IMR-90 (cell line): ENCODE measurements around the gene DPP6. TPM values are rescaled to one million over a fixed set of nuclear protein-coding genes. Genes with fewer than 3 reads are reported as not detected.

Experiments used
- ATAC-seq: fragments of 200-7000 bp; cut with Tn5 transposase; 2 replicates; pipeline ENCODE4 v1.9.1; 2020; ENCODE audit warnings: low read depth, mild to moderate bottlenecking, moderate library complexity
- BruUV-seq: library from RNA; stranded (reverse); fragments of 400-500 nt; replicated peaks from 2 replicates; lab custom pipeline; 2021; lab: Mats Ljungman, UMichigan
- CTCF ChIA-PET: fragments of 300-600 bp; formaldehyde crosslinking; extraction: SDS; loops from one replicate; lab custom pipeline; 2021; ENCODE audit warnings: antibody characterized with exemption; lab: Yijun Ruan, JAX
- POLR2A ChIA-PET: fragments of 300-600 bp; sonication (Branson Sonifier 250); formaldehyde crosslinking; loops from one replicate; lab custom pipeline; 2022; ENCODE audit warnings: antibody characterized with exemption; ENCODE audit not compliant: unreplicated experiment; lab: Charles Lee
- DNase-seq: peaks from one replicate; pipeline ENCODE4 v3.0.0; 2013
- H2AFZ ChIP-seq: replicated peaks from 2 replicates; pipeline ENCODE3; 2013; ENCODE audit warnings: low read length, mild to moderate bottlenecking; ENCODE audit not compliant: poor library complexity
- H2AK5ac ChIP-seq: 2 replicates; pipeline ENCODE4 v1.6.1; 2013; ENCODE audit warnings: low read depth, low read length, inconsistent platforms
- H2AK9ac ChIP-seq: replicated peaks from 2 replicates; pipeline ENCODE3; 2013; ENCODE audit warnings: mild to moderate bottlenecking, low read depth, low read length, moderate library complexity; ENCODE audit not compliant: poor library complexity
- H2BK120ac ChIP-seq: 2 replicates; pipeline ENCODE4 v1.6.1; 2013; ENCODE audit warnings: low read depth, low read length, inconsistent platforms
- H2BK15ac ChIP-seq: 3 replicates; pipeline ENCODE4 v1.6.1; 2013; ENCODE audit warnings: low read depth, low read length, inconsistent platforms
- H2BK20ac ChIP-seq: 2 replicates; pipeline ENCODE4 v1.6.1; 2013; ENCODE audit warnings: low read depth, mild to moderate bottlenecking, inconsistent platforms, low read length, moderate library complexity
- H2BK5ac ChIP-seq: 2 replicates; pipeline ENCODE4 v1.6.1; 2013; ENCODE audit warnings: mild to moderate bottlenecking, low read depth, low read length, inconsistent platforms; ENCODE audit not compliant: poor library complexity, severe bottlenecking
- H3K14ac ChIP-seq: replicated peaks from 2 replicates; pipeline ENCODE4 v1.6.1; 2013; ENCODE audit warnings: low read depth, low read length, inconsistent platforms
- H3K18ac ChIP-seq: 2 replicates; pipeline ENCODE4 v1.6.1; 2013; ENCODE audit warnings: low read depth, low read length, control low read depth
- H3K23ac ChIP-seq: 2 replicates; pipeline ENCODE4 v1.6.1; 2013; ENCODE audit warnings: low read depth, low read length, inconsistent platforms
- H3K27ac ChIP-seq: 2 replicates; pipeline ENCODE4 v1.5.1; 2013; ENCODE audit warnings: mild to moderate bottlenecking, control low read depth, low read length; ENCODE audit not compliant: insufficient read depth
- H3K27me3 ChIP-seq: 2 replicates; pipeline ENCODE4 v1.6.1; 2013; ENCODE audit warnings: low read length; ENCODE audit not compliant: control insufficient read depth, insufficient read depth
- H3K36me3 ChIP-seq: 2 replicates; pipeline ENCODE4 v1.6.1; 2013; ENCODE audit warnings: low read length, mixed read lengths; ENCODE audit not compliant: control insufficient read depth, insufficient read depth
- H3K4ac ChIP-seq: 2 replicates; pipeline ENCODE4 v1.6.1; 2013; ENCODE audit warnings: low read depth, low read length, inconsistent platforms
- H3K4me1 ChIP-seq: 2 replicates; pipeline ENCODE4 v1.6.1; 2013; ENCODE audit warnings: low read length, mixed read lengths; ENCODE audit not compliant: control insufficient read depth, insufficient read depth
- H3K4me2 ChIP-seq: 2 replicates; pipeline ENCODE4 v1.6.1; 2013; ENCODE audit warnings: low read depth, mild to moderate bottlenecking, control low read depth, low read length, moderate library complexity
- H3K4me3 ChIP-seq: 2 replicates; pipeline ENCODE4 v1.5.1; 2013; ENCODE audit warnings: low read depth, mild to moderate bottlenecking, control low read depth, low read length, moderate library complexity; ENCODE audit not compliant: insufficient read depth
- H3K56ac ChIP-seq: 2 replicates; pipeline ENCODE4 v1.6.1; 2013; ENCODE audit warnings: low read length, inconsistent platforms; ENCODE audit not compliant: insufficient read depth; ENCODE audit errors: extremely low read depth
- H3K79me1 ChIP-seq, 2 experiments: 2 replicates each; pipeline ENCODE4 v1.6.1; 2013; ENCODE audit warnings: low read length in 2 of 2, inconsistent platforms in 1 of 2, low read depth in 1 of 2
- H3K9ac ChIP-seq: 2 replicates; pipeline ENCODE4 v1.6.1; 2013; ENCODE audit warnings: low read depth, low read length, control low read depth
- H3K9me1 ChIP-seq: 2 replicates; pipeline ENCODE4 v1.6.1; 2013; ENCODE audit warnings: low read length, inconsistent platforms; ENCODE audit not compliant: insufficient read depth
- H3K9me3 ChIP-seq: 2 replicates; pipeline ENCODE4 v1.6.1; 2013; ENCODE audit warnings: low read length; ENCODE audit not compliant: control insufficient read depth, insufficient read depth
- H4K20me1 ChIP-seq: 2 replicates; pipeline ENCODE4 v1.6.1; 2013; ENCODE audit warnings: low read length, inconsistent platforms; ENCODE audit not compliant: insufficient read depth
- H4K5ac ChIP-seq: 2 replicates; pipeline ENCODE4 v1.6.1; 2013; ENCODE audit warnings: mild to moderate bottlenecking, low read depth, low read length, control low read depth
- H4K8ac ChIP-seq, 2 experiments: 2 replicates each; pipeline ENCODE4 v1.6.1; 2013; ENCODE audit warnings: low read depth in 2 of 2, low read length in 2 of 2, control low read depth in 1 of 2, inconsistent platforms in 1 of 2
- H4K91ac ChIP-seq: 2 replicates; pipeline ENCODE4 v1.6.1; 2013; ENCODE audit warnings: low read depth, low read length, inconsistent platforms; ENCODE audit not compliant: insufficient read depth
- BHLHE40 ChIP-seq: fragments of 150-350 bp; IDR thresholded peaks from 2 replicates; pipeline ENCODE4 v1.6.1; 2016; ENCODE audit warnings: mild to moderate bottlenecking, low read depth, low read length
- CEBPB ChIP-seq: IDR thresholded peaks from 2 replicates; pipeline ENCODE4 v1.6.1; 2012; ENCODE audit warnings: low read depth, low read length, improper control_type of control experiment
- CHD1 ChIP-seq: IDR thresholded peaks from 2 replicates; pipeline ENCODE4 v1.6.1; 2012; ENCODE audit warnings: low read depth, low read length, improper control_type of control experiment
- CTCF ChIP-seq: conservative IDR thresholded peaks from 2 replicates; pipeline ENCODE4 v1.5.1; 2012; ENCODE audit warnings: mild to moderate bottlenecking, low read depth, low read length, improper control_type of control experiment
- MAFK ChIP-seq: IDR thresholded peaks from 2 replicates; pipeline ENCODE4 v1.6.1; 2012; ENCODE audit warnings: low read depth, low read length, improper control_type of control experiment
- MAZ ChIP-seq: IDR thresholded peaks from 2 replicates; pipeline ENCODE4 v1.6.1; 2012; ENCODE audit warnings: low read depth, mild to moderate bottlenecking, low read length, improper control_type of control experiment, moderate library complexity, borderline replicate concordance
- MXI1 ChIP-seq: IDR thresholded peaks from 2 replicates; pipeline ENCODE4 v1.6.1; 2012; ENCODE audit warnings: low read depth, mild to moderate bottlenecking, low read length, moderate library complexity, borderline replicate concordance
- NFE2L2 ChIP-seq: fragments of 150-350 bp; IDR thresholded peaks from 2 replicates; pipeline ENCODE4 v1.6.1; 2016; ENCODE audit warnings: low read depth, mild to moderate bottlenecking, low read length
- POLR2A ChIP-seq: IDR thresholded peaks from 2 replicates; pipeline ENCODE4 v1.6.1; 2012; ENCODE audit warnings: mild to moderate bottlenecking, low read depth, low read length
- RAD21 ChIP-seq: IDR thresholded peaks from 2 replicates; pipeline ENCODE4 v1.6.1; 2012; ENCODE audit warnings: low read length, improper control_type of control experiment
- RFX5 ChIP-seq: IDR thresholded peaks from 2 replicates; pipeline ENCODE4 v1.8.0; 2012; ENCODE audit warnings: low read depth, mild to moderate bottlenecking, low read length, moderate library complexity
- WGBS, 2 experiments: methylation state at CpG; one replicate each; pipeline versions ENCODE4 v1.1.5 to v1.1.7; 2013; ENCODE audit warnings: missing lambda C conversion rate in 2 of 2; ENCODE audit not compliant: insufficient read length in 1 of 2; ENCODE audit errors: extremely low coverage in 2 of 2; 5-methylcytosine and 5-hydroxymethylcytosine counted together
- dilution Hi-C: fragments of 300-500 bp; cut with HindIII; formaldehyde crosslinking; loops from one replicate; pipeline ENCODE4 v1.14.3; 2018; ENCODE audit warnings: low sequenced_read_pairs; ENCODE audit not compliant: unreplicated experiment
- in situ Hi-C: fragments of 300-500 bp; cut with MboI; formaldehyde crosslinking; loops from 3 replicates; pipeline ENCODE4 v1.14.3; 2019; ENCODE audit warnings: low sequenced_read_pairs, inconsistent platforms, mixed read lengths
- intact Hi-C: fragments of 100-400 bp; cut with micrococcal nuclease; formaldehyde crosslinking; loops from 2 replicates; pipeline ENCODE4 v1.10.0; 2022
- polyA plus RNA-seq, 3 experiments: library from polyadenylated mRNA; depleted of rRNA; stranded (reverse); fragments of >200 nt; gene quantifications; 2 replicates each; pipeline ENCODE4 v1.2.3, GENCODE V29; 2012; ENCODE audit warnings: low replicate concordance in 1 of 3
- total RNA-seq: library from RNA; depleted of rRNA; stranded (reverse); fragments of >200 nt; gene quantifications from 2 replicates; pipeline ENCODE4 v1.2.3, GENCODE V29; 2012
- TF ChIP-seq, protein P1 (sequence below): fragments of 150-350 bp; IDR thresholded peaks from 2 replicates; pipeline ENCODE4 v1.6.1; 2016; ENCODE audit warnings: low read depth, mild to moderate bottlenecking, low read length, moderate library complexity, borderline replicate concordance

DPP6 gene
- total and polyA plus RNA-seq, 2 of the 4 experiments (the other 2 are of a cell fraction): not detected

- Histone ChIP-seq H4K20me1 (no peaks in the 10 kb centered on the region), H2AK5ac (no peak overlapping the region), H2AK9ac (no peak overlapping the region), H3K23ac (no peak overlapping the region), H3K4ac (no peak overlapping the region), H3K4me2 (no peak overlapping the region), H3K79me1 (no peaks in the 10 kb centered on the region), H2BK15ac (no peak overlapping the region), H2AFZ (no peak overlapping the region), H3K36me3 (no peaks in the 10 kb centered on the region), H4K5ac (no peak overlapping the region), H2BK120ac (no peak overlapping the region), H2BK5ac (no peak overlapping the region), H3K14ac (no peak overlapping the region), H4K8ac (no peak overlapping the region), H4K91ac (no peak overlapping the region), H3K56ac (no peak overlapping the region), H3K27me3 (no peaks in the 10 kb centered on the region), H3K4me3 (no peak overlapping the region), H3K4me1 (no peaks in the 10 kb centered on the region), H3K18ac (no peak overlapping the region), H3K9me3 (peaks cover 27% of the 10 kb centered on the region), H3K9ac (no peak overlapping the region), H3K9me1 (no peaks in the 10 kb centered on the region), H3K27ac (no peak overlapping the region), H2BK20ac (no peak overlapping the region)
- ChIA-PET CTCF (interaction anchor here (0.7 kb wide), 1 partner anchor 39 kb away, joined by 3 read pairs; no protein-coding TSS in a partner anchor), POLR2A (no interaction called here)
- no peak for TF ChIP-seq POLR2A
- no peak for TF ChIP-seq RAD21
- TF ChIP-seq BHLHE40: no peak
- TF ChIP-seq CTCF: no peak
- TF ChIP-seq NFE2L2: no peak
- no peak for TF ChIP-seq MAFK
- TF ChIP-seq MAZ: no peak
- no peak for TF ChIP-seq CEBPB
- no peak for TF ChIP-seq RFX5
- no peak for TF ChIP-seq CHD1
- TF ChIP-seq MXI1: no peak
- TF ChIP-seq, protein P1, sequence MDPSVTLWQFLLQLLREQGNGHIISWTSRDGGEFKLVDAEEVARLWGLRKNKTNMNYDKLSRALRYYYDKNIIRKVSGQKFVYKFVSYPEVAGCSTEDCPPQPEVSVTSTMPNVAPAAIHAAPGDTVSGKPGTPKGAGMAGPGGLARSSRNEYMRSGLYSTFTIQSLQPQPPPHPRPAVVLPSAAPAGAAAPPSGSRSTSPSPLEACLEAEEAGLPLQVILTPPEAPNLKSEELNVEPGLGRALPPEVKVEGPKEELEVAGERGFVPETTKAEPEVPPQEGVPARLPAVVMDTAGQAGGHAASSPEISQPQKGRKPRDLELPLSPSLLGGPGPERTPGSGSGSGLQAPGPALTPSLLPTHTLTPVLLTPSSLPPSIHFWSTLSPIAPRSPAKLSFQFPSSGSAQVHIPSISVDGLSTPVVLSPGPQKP: no peak
- dilution Hi-C loops (no loop called here), intact Hi-C loops (no loop called here), in situ Hi-C loops (no loop called here)
- BruUV-seq: no TSS peak
- WGBS, 2 experiments: no CpG with 5 or more reads among the region's 1 CpG
- ATAC-seq: no peak
- DNase-seq: no peak
These were observed 601.1 kb downstream of the DPP6 start for GRCh38 chr7:154653281-154653680.
